Erythroblast (primary cell): ENCODE data around the gene RTP3.

Experiments used
- GATA1 ChIP-seq: IDR thresholded peaks from 2 replicates; pipeline ENCODE4 v1.6.1; 2011; ENCODE audit warnings: low read depth, mild to moderate bottlenecking, control low read depth, low read length, moderate library complexity
- POLR2A ChIP-seq: IDR thresholded peaks from 2 replicates; pipeline ENCODE4 v1.6.1; 2011; ENCODE audit warnings: mild to moderate bottlenecking, low read length

DNA sequence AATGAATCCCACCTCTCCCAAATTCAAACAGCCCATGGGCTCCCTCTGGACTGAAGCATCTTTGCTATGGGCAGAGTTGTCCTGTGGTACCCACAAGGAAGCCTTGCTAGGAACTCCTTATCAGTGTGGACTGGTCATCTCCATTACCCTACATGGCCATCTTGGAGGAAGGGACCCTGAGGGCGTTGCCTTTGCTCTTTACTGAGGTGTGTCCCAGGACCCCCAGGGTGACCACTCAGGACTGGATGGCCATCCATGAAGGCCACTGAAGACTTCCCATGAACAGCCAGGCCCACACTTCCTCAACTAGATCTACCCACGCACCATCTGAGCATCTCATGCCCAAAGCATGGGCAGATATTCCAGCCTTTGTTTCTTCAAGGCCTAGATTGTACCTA is 20.0 kb downstream of the RTP3 start:
- TF ChIP-seq POLR2A = no peak
- no peak for TF ChIP-seq GATA1
